SW480 (cell line): ENCODE results near the gene MPHOSPH9.

ENCODE experiments used
- DNase-seq: peaks from one replicate; pipeline ENCODE4 v3.0.0-alpha.2; 2016; ENCODE audit warnings: low spot score

MPHOSPH9 gene

DNA sequence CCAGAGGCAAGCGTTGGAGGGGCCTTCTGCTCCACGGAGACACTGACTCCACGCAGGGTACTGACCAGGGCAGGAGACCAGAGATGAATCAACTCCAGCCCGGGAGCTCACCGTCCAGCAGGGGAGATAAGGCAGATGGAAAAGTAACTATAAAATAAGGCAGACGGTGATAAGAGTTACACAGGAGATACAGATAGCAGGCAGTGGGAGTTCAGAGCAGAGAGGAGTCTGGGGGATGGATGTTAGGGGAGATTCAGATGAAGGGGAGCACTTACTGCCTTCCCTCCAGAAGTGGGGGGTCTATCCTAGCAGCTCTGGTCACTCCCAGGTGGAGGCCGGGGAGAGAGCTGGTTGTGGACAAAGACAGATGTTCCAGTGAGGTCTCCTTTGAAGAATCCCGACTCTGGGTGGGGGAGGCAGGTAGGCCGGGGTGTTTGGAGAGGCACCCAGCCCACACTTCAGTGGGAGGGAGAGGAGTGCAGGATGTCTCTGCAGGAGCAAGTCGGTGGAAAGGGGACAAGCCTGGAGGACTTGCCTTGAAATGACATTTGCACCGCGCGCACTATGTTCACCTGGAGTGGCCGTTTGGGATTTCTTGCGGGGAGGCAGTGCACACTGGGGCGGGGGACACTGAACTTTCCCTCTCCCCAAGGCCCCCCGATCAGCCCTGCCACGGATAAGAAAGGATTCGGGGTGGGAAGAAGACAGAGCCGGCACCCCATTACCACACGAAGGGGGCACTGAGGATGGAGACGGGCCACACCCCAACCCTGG, 83.3 kb downstream of the MPHOSPH9 start:
- DNase-seq: no peak

DNA sequence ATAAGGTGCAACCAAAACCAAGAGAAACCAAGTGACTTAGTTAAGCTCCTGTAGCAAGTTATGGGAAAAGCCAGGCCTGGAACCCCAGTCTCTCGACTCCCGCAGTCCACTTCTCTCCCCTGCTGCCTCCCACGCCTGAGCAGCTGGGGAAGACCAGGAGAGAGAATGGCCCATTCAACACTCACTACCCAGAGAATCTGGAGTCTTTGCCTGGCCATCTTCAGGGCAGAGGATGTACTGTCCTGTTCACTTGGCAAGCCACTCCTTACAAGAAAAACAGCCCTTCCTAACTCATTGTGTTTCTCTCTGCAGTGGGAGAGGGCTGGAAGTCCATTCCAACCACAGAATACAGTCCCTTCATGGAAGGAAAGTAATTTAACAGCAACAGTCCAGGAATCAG, 83.9 kb downstream of the MPHOSPH9 start:
- DNase-seq: no peak

DNA sequence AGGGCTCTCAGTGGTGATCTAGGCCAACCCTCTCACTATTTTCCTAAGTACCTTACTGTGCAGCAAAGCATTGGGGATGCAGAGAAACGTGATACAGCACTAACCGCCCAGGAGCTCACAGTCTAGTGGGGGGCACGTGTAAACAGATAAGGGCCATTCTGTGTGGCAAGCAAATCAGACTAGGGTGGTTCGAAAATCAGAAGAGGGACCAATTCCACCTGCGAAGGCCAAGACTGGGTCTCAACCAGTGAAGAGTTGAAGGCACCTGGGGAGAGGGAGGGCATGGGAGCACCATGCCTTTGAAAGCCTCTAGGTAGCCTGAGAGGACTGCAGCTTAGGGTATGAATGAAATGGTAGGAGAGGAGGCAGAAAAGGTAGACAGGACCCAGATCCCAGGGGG, 84.3 kb downstream of the MPHOSPH9 start:
- no peak for DNase-seq

DNA sequence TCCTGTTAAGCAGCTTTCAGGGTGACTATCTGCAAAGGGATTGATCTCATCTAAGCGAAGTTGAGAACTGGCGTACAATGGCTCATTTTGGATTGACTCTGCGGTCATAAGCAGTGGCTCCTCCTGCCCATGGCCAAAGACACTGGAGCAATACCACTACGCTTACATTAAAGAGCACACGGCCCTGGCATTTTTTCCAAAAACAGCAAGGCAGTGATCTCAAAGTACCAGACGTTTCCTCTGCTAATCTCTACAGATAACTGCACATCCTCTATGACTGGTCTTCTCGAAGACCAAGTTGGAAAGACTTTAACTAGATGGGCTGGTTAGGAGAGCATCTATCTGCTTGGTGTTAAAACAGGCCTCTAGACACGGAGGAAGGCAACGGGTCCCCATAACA, 84.7 kb downstream of the MPHOSPH9 start:
- no peak for DNase-seq

DNA sequence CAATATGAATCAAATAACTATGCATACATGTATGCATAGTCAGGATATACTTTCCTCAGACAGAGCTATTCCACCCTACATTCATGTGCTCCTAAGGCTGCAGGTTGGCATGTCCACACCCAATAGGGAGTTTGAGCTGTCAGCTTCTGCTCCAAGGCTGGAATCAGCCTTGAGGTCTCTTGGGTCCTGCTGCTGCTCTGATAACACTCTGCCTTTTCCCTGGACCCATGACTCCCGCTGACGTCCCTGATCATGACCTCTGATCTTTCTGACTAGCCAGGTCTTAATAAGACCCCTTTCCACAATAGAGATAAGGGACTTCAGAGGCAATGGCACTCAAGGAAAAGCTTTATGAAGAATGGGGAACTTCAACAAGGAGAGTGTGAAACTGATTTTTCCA, 87.7 kb downstream of the MPHOSPH9 start:
- DNase-seq: no peak

DNA sequence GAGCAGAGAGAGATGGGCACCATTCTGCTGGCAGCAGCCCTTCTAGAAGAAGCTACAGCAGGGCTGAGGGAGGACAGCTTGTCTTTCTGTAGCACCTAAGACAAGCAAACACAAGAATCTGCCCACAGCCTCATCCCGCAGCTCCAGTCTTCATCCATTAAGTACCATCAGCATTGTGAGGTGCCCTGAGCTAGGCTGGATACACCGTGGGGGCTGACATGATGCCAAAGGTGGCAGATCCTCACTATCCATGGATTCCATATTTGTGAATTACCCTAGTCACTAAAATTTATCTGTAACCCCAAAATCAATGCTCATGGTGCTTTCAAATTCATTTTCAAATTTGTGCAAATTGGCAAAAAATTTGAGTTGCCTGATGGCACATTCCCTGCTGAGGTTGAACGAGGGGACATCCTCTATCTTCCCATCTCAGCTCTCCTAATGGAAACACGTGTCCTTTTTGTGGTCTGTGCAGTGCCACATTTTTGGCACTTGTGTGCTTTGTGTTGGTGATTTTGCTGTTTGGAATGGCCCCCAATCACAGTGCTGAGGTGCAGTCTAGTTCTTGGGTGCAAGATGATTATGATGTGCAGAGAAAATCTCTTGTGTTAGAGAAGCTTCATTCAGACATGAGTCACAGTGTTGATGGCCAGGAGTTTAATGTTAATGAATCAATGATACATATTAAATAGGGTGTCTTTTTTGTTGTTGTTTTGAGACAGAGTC, 89.0 kb downstream of the MPHOSPH9 start:
- no peak for DNase-seq

DNA sequence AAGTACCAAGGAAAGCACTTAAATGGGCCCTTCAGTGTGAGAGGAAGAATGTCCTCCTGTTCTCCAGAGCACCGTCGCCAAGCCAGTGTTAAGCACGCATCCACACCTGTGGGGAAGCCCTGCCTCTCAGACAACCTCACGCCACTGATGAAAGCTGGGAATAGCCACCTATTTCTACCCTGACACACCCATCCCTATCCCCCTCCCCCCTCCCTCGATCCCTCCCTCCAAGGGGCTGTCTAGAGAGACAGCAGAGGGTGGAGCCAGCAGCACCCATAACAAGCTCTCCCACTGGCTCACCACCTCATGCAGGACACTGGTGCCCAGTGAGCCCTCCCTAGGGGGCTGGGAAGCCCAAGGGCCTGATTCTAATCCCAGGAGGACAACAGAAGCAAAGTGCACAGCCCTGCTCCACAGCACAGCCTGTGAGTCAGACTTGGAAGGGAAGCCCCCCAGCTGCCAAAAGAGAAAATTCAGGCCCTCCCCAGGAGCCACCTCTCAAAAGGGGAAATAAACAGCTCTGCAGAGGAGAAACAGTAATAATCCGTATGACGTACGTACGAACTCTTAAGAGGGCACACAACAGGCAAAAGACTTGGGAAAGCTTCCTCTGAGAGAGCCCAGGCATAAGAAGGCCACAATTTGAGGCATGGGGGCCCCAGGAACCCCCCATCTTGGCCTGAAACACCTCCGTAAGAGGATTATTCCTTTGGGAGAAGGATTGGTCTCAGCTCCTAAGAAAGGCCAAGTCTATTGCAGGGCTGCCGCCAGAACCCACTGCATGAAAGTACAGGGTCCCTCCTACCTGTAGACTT, 89.8 kb downstream of the MPHOSPH9 start:
- DNase-seq: peak; percentile 51

DNA sequence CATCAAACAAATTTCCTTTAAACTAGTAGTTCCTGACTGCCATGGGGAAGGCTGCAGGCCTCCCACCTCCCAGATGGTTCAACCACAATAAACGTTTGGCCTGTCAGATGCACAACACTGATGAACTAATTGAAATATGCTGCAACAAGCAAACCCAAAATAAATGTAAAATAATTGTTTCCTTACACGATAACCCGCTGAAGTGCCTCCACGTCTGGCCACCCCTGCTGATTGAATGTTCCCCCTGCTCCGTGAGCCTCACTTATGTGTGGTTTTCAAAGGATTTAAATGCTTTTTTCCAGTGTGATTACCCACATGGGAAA, 90.5 kb downstream of the MPHOSPH9 start:
- no peak for DNase-seq

DNA sequence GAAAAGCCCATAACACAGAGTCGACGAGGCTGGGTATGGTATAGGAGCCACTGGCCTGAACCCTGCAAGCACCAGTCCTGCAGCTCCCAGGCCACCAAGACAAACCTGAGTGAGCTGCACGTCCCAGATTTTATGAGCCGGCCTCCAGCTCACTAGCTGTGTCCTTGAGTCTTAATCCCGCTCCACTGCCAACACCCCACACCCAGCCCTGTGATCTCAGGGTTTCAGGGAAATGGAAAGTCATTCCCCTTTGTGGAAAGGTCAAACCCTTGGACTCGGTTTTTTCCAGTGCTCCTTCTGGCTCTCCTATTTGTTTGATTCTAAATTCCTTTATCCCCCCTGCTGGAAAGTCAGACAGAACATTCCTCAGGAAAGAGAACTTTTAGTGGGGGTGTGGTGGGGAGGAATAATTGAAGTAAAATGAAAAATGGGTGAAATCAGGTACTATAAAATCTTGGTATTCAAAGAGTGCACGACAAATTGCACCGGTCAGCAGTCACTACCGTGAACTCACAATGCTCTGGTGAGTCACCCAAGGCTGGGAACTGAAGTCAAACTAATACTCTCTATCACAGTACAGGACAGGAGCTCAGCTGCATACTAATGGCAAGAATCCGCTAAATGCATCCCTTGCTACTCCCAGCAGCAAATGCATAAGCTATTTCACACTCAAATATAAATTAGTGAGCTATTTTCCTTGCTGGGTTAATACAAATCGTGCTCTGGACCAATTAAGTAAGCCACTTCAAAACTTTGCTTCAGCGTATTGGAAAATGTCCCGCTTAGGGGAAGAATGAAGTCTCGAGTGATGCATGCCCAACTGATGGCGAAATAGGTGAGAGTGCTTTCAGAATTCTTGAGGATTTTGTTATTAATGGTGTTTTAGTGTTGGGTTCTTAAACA, 91.1 kb downstream of the MPHOSPH9 start:
- peak; percentile 65 for DNase-seq

DNA sequence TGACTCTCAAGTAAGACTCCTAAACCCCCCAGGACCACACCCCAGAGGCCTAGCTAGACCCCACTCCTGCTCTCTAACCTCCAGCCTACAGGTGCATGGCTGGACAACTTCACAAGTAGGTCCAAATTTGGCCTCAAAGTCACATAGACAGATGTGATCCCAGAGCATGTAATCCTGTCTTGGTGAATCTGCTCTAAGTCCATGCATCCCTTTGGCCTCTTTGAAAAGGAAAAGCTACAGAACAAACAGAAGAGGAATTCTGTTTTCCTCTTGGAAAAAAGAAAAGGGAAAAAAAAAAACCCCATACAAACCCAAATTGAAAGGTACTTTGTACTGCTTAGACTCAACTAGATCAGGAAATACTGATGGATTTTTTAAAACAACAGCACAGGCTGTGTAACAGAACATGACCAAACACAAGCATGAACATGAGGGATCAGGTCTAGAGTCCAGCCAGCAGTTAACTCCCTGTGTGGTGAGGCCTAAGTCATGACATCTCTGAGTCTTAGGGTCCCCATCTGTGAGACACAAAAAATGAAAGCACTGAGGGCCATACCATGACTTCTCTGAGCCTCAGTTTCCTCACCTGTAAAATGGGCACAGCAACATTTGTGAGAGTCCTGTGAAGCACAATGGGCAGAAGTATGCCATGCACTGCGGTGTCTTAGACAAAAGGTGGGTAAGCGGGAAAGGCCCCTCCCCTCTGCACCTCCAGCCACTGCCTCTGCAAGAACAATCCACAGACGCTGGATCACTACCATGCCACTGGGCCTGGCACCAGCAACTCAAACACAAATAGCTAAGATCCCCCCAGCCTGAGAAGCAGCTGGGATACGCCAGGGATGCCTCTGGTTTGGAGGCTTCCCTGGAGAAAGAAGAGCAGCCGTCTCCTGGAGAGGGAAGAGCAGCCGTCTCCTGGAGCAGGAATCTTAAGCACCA, 92.0 kb downstream of the MPHOSPH9 start:
- DNase-seq: no peak

DNA sequence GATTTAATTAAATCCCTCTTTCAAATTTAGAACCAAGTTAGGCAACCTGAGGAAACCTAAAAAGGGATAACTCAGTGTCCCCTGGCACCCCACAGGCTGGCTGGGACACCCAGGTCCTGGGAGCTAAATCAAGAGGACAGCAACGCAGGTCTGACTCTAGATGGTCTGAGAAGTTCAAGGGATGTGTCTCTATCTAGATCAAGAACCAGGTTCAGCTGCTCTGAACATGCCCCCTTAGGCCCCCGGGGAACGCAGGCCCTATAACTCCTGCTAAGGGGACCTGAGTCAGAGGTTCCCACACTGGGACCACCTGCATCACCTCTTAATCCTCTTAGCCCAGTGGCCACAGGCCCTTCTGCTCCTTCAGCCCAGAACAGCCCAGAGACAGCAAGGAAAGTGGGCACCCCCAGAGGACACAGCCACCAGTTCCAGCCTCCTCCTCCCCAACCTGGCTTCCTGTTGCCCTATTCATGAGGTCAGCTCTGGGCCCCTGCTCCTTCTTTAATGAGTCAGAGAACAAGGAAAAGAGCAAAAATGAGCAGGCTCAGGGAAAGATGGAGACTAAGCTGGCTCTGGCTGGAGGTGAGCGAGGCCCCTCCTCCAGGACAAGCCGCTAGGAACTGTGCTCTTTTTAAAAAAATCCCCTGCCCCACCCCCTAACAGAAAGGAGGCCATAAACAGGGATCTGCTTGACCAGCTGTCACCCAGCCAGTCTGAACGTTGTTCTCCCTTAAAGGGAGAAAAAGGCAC, 92.8 kb downstream of the MPHOSPH9 start:
- no peak for DNase-seq

DNA sequence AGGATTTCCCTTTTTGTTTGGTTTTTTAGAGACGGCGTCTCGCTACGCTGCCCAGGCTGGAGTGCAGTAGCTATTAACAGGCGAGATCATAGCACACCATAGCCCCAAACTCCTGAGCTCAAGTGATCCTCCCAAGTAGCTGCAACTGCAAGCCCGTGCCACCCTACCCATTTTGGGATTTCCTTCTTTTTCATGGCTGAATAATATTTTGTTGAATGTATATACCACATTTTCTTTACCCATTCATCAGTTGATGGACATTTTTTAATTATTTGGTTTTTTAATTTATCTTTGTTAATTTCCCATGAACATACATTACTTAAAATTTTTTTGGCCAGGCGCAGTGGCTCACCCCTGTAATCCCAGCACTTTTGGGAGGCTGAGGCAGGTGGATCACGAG, 97.3 kb downstream of the MPHOSPH9 start:
- no peak for DNase-seq

DNA sequence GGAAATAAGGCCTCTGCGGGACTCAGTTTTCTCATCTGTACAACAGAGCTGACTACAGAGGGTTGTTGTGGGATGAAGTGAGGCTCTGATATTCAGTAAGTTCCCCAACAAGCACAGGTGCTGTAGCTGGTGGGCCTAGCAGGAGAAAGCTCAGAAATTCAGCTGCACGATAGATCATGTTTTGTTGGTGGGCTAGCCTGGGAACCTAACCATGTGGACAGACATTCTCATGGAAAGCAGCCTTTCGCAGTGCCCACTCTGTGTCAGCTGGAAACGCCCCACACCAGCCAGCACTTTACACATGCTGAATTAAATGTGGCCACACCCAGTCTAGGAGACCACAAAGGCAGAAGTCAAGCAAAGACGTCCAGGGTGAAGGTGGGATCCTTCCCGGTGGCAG, 98.1 kb downstream of the MPHOSPH9 start:
- DNase-seq: no peak

DNA sequence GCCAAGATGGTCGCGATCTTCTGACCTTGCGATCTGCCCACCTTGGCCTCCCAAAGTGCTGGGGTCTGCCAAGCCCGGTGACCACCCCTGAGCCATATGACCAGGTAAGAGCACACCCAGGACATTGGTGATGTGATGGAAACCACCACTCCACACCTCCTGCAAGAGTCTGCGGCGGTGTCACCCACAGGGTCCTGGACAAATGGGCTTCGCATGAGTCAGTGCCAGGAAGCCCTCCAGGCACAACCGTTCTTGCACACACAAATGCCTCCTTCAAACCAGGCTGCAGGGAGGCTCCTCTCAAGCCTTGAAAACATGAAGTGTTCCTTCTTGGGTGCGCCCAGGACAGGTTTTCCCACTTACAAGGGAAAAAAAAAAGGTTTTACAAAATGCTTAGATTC, 98.7 kb downstream of the MPHOSPH9 start:
- DNase-seq: no peak

DNA sequence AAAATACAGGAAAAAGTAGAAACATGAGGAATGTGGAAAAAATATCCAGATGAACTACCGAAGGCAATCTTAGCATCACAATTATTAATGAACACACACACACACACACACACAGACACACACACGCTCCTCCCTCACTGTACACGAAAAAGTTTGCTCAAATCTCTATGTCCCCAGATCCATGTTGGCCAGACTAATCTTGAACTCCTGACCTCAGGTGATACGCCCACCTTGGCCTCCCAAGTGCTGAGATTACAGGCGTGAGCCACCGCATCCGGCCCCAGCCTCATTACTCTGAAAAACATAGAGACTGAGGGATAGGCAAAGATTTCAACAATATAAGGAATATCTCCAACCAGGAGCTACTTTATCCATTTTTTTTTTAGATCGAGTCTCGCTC, 99.2 kb downstream of the MPHOSPH9 start:
- no peak for DNase-seq

DNA sequence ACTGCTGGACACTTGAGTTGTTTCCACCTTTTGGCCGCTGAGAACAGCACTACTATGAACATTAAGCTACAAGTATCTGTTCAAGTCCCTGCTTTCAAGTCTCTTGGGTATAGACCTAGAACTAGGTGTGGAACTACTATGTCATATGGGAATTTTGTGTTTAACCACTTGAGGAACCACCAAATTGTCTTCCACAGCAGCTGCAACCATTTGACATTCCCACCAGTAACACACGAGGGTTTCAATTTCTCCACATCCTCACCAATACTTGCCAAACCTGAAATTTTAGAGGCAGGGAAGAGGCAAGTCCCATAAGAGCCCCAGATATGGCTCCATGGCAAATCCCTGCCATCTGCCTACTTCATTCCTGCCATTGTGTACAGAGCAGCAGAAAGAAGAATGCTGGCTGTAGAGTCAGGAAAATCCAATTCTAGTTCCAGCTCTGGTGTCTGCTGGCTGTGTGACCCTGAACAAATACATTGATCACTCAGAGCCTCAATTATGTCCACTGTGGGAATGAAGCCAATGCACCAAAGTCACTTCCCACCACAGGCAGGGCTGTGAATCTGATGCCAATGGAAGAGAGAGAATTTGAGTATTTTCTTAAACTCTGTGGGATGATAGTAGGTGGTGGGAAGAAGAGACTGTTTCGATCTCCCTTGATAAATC, 99.9 kb downstream of the MPHOSPH9 start:
- no peak for DNase-seq

DNA sequence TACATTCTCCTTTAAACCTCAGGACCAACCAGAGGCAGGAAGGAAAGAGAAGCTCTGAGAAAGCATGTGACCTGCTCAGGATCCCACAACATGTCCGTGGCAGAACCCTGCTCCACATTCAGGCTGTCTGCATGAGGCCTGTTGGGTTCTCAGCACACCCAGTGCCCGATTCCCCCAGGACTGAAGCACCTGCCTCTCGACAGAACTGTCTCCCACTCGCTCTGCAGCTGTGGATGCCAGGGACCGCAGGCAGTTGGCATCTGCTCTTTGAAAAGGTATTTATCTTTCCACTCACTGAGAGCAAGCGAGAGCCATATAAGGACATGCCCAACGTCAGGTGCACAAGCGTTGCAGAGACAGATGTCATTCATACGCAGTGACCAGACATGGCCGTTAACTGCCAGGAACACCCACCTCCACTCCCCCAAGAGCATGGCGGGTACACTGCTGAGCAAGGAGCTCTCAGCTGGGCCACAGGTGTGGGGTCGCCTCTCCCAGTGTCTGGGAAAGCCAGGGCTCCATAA, 101.0 kb downstream of the MPHOSPH9 start:
- peak; percentile 90 for DNase-seq

DNA sequence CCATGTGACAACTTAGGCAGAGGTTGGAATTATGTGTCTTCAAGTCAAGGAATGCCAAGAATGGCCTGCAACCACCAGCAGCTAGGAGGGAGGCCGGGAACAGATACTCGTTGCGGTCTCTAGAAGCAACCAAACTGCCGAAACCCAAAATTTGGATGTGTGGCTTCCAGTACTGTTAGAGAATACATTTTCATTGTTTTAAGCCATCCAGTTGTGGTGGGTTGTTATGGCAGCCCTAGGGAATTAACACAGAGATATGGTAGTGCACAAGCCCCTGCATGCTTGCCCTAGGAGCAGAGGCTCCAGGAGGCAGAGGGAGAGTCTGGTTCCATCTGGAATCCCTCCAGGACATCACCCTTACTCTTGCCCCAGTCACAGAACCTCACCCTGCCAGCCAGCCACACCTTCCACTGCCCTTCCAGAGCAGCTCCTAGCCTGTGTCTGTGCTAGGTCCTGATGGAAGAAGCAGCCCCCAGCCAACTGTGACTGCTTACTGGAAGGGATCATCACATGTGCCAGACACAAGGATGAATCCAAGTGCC, 101.6 kb downstream of the MPHOSPH9 start:
- no peak for DNase-seq

DNA sequence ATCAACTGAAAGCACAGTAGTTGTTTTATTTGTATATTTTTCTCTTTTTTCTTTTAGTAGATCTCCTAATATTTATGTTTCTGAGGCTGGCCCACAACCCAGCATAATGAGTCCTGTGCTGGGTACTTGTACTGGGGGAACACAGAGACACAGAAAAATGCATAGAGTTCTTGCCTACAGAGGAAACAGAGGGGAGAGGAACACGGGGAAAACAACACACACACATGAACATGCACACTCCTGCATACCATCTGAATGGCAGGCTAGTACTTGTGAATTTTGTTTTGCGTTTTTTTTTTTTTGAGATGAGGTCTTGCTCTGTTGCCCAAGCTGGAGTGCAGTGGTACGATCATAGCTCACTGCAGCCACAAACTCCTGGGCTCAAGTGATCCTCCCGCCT, 103.3 kb downstream of the MPHOSPH9 start:
- no peak for DNase-seq
